IMR-90 (cell line): ENCODE results near the gene PAX2. TPM values are rescaled to one million over a fixed set of nuclear protein-coding genes. Genes with fewer than 3 reads are reported as not detected.

ENCODE experiments used
- ATAC-seq: fragments of 200-7000 bp; cut with Tn5 transposase; 2 replicates; pipeline ENCODE4 v1.9.1; 2020; ENCODE audit warnings: low read depth, mild to moderate bottlenecking, moderate library complexity
- BruUV-seq: library from RNA; stranded (reverse); fragments of 400-500 nt; replicated peaks from 2 replicates; lab custom pipeline; 2021; lab: Mats Ljungman, UMichigan
- CTCF ChIA-PET: fragments of 300-600 bp; formaldehyde crosslinking; extraction: SDS; loops from one replicate; lab custom pipeline; 2021; ENCODE audit warnings: antibody characterized with exemption; lab: Yijun Ruan, JAX
- POLR2A ChIA-PET: fragments of 300-600 bp; sonication (Branson Sonifier 250); formaldehyde crosslinking; loops from one replicate; lab custom pipeline; 2022; ENCODE audit warnings: antibody characterized with exemption; ENCODE audit not compliant: unreplicated experiment; lab: Charles Lee
- DNase-seq: peaks from one replicate; pipeline ENCODE4 v3.0.0; 2013
- H2AFZ ChIP-seq: replicated peaks from 2 replicates; pipeline ENCODE3; 2013; ENCODE audit warnings: low read length, mild to moderate bottlenecking; ENCODE audit not compliant: poor library complexity
- H2AK5ac ChIP-seq: 2 replicates; pipeline ENCODE4 v1.6.1; 2013; ENCODE audit warnings: low read depth, low read length, inconsistent platforms
- H2AK9ac ChIP-seq: replicated peaks from 2 replicates; pipeline ENCODE3; 2013; ENCODE audit warnings: mild to moderate bottlenecking, low read depth, low read length, moderate library complexity; ENCODE audit not compliant: poor library complexity
- H2BK120ac ChIP-seq: 2 replicates; pipeline ENCODE4 v1.6.1; 2013; ENCODE audit warnings: low read depth, low read length, inconsistent platforms
- H2BK15ac ChIP-seq: 3 replicates; pipeline ENCODE4 v1.6.1; 2013; ENCODE audit warnings: low read depth, low read length, inconsistent platforms
- H2BK20ac ChIP-seq: 2 replicates; pipeline ENCODE4 v1.6.1; 2013; ENCODE audit warnings: low read depth, mild to moderate bottlenecking, inconsistent platforms, low read length, moderate library complexity
- H2BK5ac ChIP-seq: 2 replicates; pipeline ENCODE4 v1.6.1; 2013; ENCODE audit warnings: mild to moderate bottlenecking, low read depth, low read length, inconsistent platforms; ENCODE audit not compliant: poor library complexity, severe bottlenecking
- H3K14ac ChIP-seq: replicated peaks from 2 replicates; pipeline ENCODE4 v1.6.1; 2013; ENCODE audit warnings: low read depth, low read length, inconsistent platforms
- H3K18ac ChIP-seq: 2 replicates; pipeline ENCODE4 v1.6.1; 2013; ENCODE audit warnings: low read depth, low read length, control low read depth
- H3K23ac ChIP-seq: 2 replicates; pipeline ENCODE4 v1.6.1; 2013; ENCODE audit warnings: low read depth, low read length, inconsistent platforms
- H3K27ac ChIP-seq: 2 replicates; pipeline ENCODE4 v1.5.1; 2013; ENCODE audit warnings: mild to moderate bottlenecking, control low read depth, low read length; ENCODE audit not compliant: insufficient read depth
- H3K27me3 ChIP-seq: 2 replicates; pipeline ENCODE4 v1.6.1; 2013; ENCODE audit warnings: low read length; ENCODE audit not compliant: control insufficient read depth, insufficient read depth
- H3K36me3 ChIP-seq: 2 replicates; pipeline ENCODE4 v1.6.1; 2013; ENCODE audit warnings: low read length, mixed read lengths; ENCODE audit not compliant: control insufficient read depth, insufficient read depth
- H3K4ac ChIP-seq: 2 replicates; pipeline ENCODE4 v1.6.1; 2013; ENCODE audit warnings: low read depth, low read length, inconsistent platforms
- H3K4me1 ChIP-seq: 2 replicates; pipeline ENCODE4 v1.6.1; 2013; ENCODE audit warnings: low read length, mixed read lengths; ENCODE audit not compliant: control insufficient read depth, insufficient read depth
- H3K4me2 ChIP-seq: 2 replicates; pipeline ENCODE4 v1.6.1; 2013; ENCODE audit warnings: low read depth, mild to moderate bottlenecking, control low read depth, low read length, moderate library complexity
- H3K4me3 ChIP-seq: 2 replicates; pipeline ENCODE4 v1.5.1; 2013; ENCODE audit warnings: low read depth, mild to moderate bottlenecking, control low read depth, low read length, moderate library complexity; ENCODE audit not compliant: insufficient read depth
- H3K56ac ChIP-seq: 2 replicates; pipeline ENCODE4 v1.6.1; 2013; ENCODE audit warnings: low read length, inconsistent platforms; ENCODE audit not compliant: insufficient read depth; ENCODE audit errors: extremely low read depth
- H3K79me1 ChIP-seq, 2 experiments: 2 replicates each; pipeline ENCODE4 v1.6.1; 2013; ENCODE audit warnings: low read length in 2 of 2, inconsistent platforms in 1 of 2, low read depth in 1 of 2
- H3K9ac ChIP-seq: 2 replicates; pipeline ENCODE4 v1.6.1; 2013; ENCODE audit warnings: low read depth, low read length, control low read depth
- H3K9me1 ChIP-seq: 2 replicates; pipeline ENCODE4 v1.6.1; 2013; ENCODE audit warnings: low read length, inconsistent platforms; ENCODE audit not compliant: insufficient read depth
- H3K9me3 ChIP-seq: 2 replicates; pipeline ENCODE4 v1.6.1; 2013; ENCODE audit warnings: low read length; ENCODE audit not compliant: control insufficient read depth, insufficient read depth
- H4K20me1 ChIP-seq: 2 replicates; pipeline ENCODE4 v1.6.1; 2013; ENCODE audit warnings: low read length, inconsistent platforms; ENCODE audit not compliant: insufficient read depth
- H4K5ac ChIP-seq: 2 replicates; pipeline ENCODE4 v1.6.1; 2013; ENCODE audit warnings: mild to moderate bottlenecking, low read depth, low read length, control low read depth
- H4K8ac ChIP-seq, 2 experiments: 2 replicates each; pipeline ENCODE4 v1.6.1; 2013; ENCODE audit warnings: low read depth in 2 of 2, low read length in 2 of 2, control low read depth in 1 of 2, inconsistent platforms in 1 of 2
- H4K91ac ChIP-seq: 2 replicates; pipeline ENCODE4 v1.6.1; 2013; ENCODE audit warnings: low read depth, low read length, inconsistent platforms; ENCODE audit not compliant: insufficient read depth
- BHLHE40 ChIP-seq: fragments of 150-350 bp; IDR thresholded peaks from 2 replicates; pipeline ENCODE4 v1.6.1; 2016; ENCODE audit warnings: mild to moderate bottlenecking, low read depth, low read length
- CEBPB ChIP-seq: IDR thresholded peaks from 2 replicates; pipeline ENCODE4 v1.6.1; 2012; ENCODE audit warnings: low read depth, low read length, improper control_type of control experiment
- MAFK ChIP-seq: IDR thresholded peaks from 2 replicates; pipeline ENCODE4 v1.6.1; 2012; ENCODE audit warnings: low read depth, low read length, improper control_type of control experiment
- USF2 ChIP-seq: fragments of 150-350 bp; IDR thresholded peaks from 2 replicates; pipeline ENCODE4 v1.6.1; 2017; ENCODE audit warnings: mild to moderate bottlenecking, antibody characterized with exemption, low read length, low read depth
- WGBS, 2 experiments: methylation state at CpG; one replicate each; pipeline versions ENCODE4 v1.1.5 to v1.1.7; 2013; ENCODE audit warnings: missing lambda C conversion rate in 2 of 2; ENCODE audit not compliant: insufficient read length in 1 of 2; ENCODE audit errors: extremely low coverage in 2 of 2; 5-methylcytosine and 5-hydroxymethylcytosine counted together
- dilution Hi-C: fragments of 300-500 bp; cut with HindIII; formaldehyde crosslinking; loops from one replicate; pipeline ENCODE4 v1.14.3; 2018; ENCODE audit warnings: low sequenced_read_pairs; ENCODE audit not compliant: unreplicated experiment
- in situ Hi-C: fragments of 300-500 bp; cut with MboI; formaldehyde crosslinking; loops from 3 replicates; pipeline ENCODE4 v1.14.3; 2019; ENCODE audit warnings: low sequenced_read_pairs, inconsistent platforms, mixed read lengths
- intact Hi-C: fragments of 100-400 bp; cut with micrococcal nuclease; formaldehyde crosslinking; loops from 2 replicates; pipeline ENCODE4 v1.10.0; 2022
- polyA plus RNA-seq, 3 experiments: library from polyadenylated mRNA; depleted of rRNA; stranded (reverse); fragments of >200 nt; gene quantifications; 2 replicates each; pipeline ENCODE4 v1.2.3, GENCODE V29; 2012; ENCODE audit warnings: low replicate concordance in 1 of 3
- total RNA-seq: library from RNA; depleted of rRNA; stranded (reverse); fragments of >200 nt; gene quantifications from 2 replicates; pipeline ENCODE4 v1.2.3, GENCODE V29; 2012

Gene PAX2
- total and polyA plus RNA-seq, 2 of the 4 experiments (the other 2 are of a cell fraction): not detected

- no peak overlapping the region for H2AK5ac ChIP-seq
- BruUV-seq: no TSS peak
- no peak overlapping the region for H3K14ac ChIP-seq
- no peak overlapping the region for H3K4me3 ChIP-seq
- dilution Hi-C loops: no loop called here
- WGBS, 2 experiments: no CpG with 5 or more reads among the region's 3 CpGs
- in situ Hi-C loops: no loop called here
- no peak overlapping the region for H2AK9ac ChIP-seq
- no peak for TF ChIP-seq CEBPB
- TF ChIP-seq MAFK: no peak
- TF ChIP-seq USF2: no peak
- TF ChIP-seq BHLHE40: no peak
- H3K27me3 ChIP-seq: peaks cover 63% of the 10 kb centered on the region
- H3K9ac ChIP-seq: no peak overlapping the region
- no peak overlapping the region for H2BK20ac ChIP-seq
- no peak overlapping the region for H3K4me2 ChIP-seq
- H3K27ac ChIP-seq: no peak overlapping the region
- no peaks in the 10 kb centered on the region for H3K79me1 ChIP-seq
- H3K9me3 ChIP-seq: no peaks in the 10 kb centered on the region
- no peak overlapping the region for H4K91ac ChIP-seq
- no peak overlapping the region for H3K18ac ChIP-seq
- no peak overlapping the region for H2BK120ac ChIP-seq
- no peak overlapping the region for H3K23ac ChIP-seq
- no peak overlapping the region for H4K8ac ChIP-seq
- no peak overlapping the region for H3K56ac ChIP-seq
- intact Hi-C loops: no loop called here
- ChIA-PET CTCF (interaction anchor here (0.6 kb wide), 2 partner anchors 8 to 285 kb away, joined by 3 read pairs; no protein-coding TSS in a partner anchor), POLR2A (interaction anchor here (0.6 kb wide), 1 partner anchor 216 kb away, joined by 4 read pairs; no protein-coding TSS in a partner anchor)
- H3K9me1 ChIP-seq: no peaks in the 10 kb centered on the region
- no peak overlapping the region for H2AFZ ChIP-seq
- no peak for ATAC-seq
- no peak for DNase-seq
- H4K20me1 ChIP-seq: no peaks in the 10 kb centered on the region
- no peak overlapping the region for H2BK15ac ChIP-seq
- no peaks in the 10 kb centered on the region for H3K36me3 ChIP-seq
- no peaks in the 10 kb centered on the region for H3K4me1 ChIP-seq
- H2BK5ac ChIP-seq: no peak overlapping the region
- H3K4ac ChIP-seq: no peak overlapping the region
- H4K5ac ChIP-seq: no peak overlapping the region
Observed at GRCh38 chr10:100814751-100815474, 69.5 kb downstream of the PAX2 start.
